LoVo (cell line): ENCODE measurements around the gene DNAH7.

Experiments
- DNase-seq: peaks from one replicate; pipeline ENCODE4 v3.0.0-alpha.2; 2016; ENCODE audit warnings: low spot score

Gene DNAH7

GRCh38 chr2:195805283-195805976 is 263.2 kb downstream of the DNAH7 start:
- no peak for DNase-seq

- no peak for DNase-seq
Observed at GRCh38 chr2:195795879-195796278, 272.8 kb downstream of the DNAH7 start.

- DNase-seq = no peak
Observed at GRCh38 chr2:195793881-195794280, 274.8 kb downstream of the DNAH7 start.

DNA sequence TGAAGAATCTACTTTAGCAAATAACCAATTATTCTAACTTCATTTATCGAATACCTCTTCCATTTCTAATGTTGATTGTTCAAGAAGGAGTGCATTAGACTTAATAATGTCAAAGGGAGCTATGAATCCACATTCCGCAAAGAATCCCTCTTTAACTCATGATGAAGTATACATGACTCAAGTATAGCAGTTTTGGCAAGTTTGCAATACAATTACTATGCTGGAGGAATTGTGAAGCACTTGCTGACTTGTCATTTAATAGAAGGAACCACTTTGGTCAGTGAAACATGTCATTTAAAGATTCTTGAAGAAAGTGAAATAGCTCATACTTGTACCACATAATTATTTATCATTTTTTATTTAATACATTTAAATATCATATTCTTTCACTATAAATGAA is 286.5 kb downstream of the DNAH7 start:
- no peak for DNase-seq

- DNase-seq = peak; percentile 6
Observed at GRCh38 chr2:195779491-195779890, 289.1 kb downstream of the DNAH7 start.

- DNase-seq = no peak
Observed at GRCh38 chr2:195769975-195770374, 298.7 kb downstream of the DNAH7 start.

DNA sequence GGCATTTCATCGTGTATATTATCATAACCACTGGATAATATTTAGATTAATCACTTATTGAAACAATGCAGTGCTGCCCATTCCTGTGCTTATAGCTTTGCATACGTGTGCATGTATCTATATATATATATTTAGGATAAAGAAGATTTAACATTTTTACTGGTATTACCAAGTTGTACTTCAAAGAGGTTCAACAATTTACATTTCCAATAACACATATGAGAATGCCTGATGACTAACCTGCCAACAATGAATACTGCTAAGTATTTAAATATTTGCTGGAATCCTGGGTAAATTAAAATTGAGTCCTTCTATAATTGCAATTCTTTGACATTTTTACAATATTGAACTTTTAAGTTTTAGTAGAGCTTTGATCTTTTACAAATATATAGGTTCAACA is 300.2 kb downstream of the DNAH7 start:
- no peak for DNase-seq

DNA sequence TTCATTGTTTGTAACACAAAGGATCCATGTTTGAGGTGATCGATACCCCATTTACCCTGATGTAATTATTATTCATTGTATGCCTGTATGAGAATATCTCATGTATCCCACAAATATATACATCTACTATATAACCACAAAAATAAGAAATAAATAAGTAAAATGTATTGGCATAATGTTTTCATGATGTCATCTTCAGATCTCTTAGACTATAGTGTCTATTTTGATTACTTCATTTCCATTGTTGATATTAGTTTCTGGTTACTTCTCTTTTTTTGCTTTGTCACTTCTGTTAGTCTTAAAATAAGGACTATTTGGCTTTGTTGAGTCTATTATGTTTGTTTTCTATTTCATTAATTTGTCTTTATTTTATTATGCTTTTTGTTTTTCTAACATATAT is 301.9 kb downstream of the DNAH7 start:
- no peak for DNase-seq

DNA sequence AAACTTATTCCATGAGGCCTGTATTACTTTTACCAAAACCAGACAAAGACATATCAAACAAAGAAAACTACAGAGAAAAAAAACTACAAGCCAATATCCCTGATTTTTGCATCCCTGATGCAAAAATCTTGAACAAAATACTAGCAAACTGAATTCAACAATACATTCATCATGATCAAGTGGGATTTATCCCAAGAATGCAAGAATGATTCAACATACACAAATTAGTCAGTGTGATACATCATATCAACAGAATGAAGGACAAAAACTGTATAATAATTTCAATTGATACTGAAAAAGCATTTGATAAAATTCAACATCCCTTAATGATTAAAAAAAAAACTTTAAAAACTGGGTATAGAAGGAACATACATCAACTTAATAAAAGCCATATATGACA is 304.8 kb downstream of the DNAH7 start:
- DNase-seq = no peak

DNA sequence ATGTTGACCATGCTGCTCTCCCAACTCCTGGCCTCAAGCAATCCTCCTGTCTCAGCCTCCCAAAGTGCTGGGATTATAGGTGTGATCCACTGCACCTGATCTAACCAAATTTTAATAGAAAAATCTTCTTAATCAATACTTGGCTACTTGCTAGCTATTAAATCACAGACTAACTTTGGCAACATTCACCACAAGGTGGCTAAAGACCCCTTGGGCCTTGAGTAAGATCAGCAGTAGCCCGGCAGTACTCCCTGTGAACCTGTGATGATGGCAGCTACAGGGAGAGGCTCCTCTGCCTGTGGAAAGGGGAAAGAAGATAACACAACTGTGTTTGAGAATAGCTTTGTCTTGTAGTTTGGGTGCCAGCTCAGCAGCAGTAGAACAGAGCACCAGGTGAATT is 308.8 kb downstream of the DNAH7 start:
- DNase-seq = no peak

DNA sequence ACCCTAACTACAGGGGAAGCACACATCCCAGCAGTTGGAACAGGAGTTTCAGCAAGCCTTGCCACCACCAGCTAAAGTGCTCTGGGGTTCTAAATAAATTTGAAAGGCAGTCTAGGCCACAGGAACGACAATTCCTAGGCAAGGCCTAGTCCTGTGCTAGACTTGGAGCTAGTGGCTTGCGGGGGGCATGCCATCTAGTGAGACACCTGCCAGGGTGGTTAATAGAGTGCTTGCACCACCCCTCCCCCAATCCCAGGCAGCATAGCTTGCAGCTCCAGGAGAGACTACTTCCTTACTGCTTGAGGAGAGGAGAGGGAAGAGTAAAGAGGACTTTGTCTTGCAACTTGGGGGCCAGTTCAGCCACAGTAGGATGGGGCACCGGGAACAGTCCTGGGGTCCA is 309.8 kb downstream of the DNAH7 start:
- DNase-seq = no peak

- DNase-seq = peak; percentile 42
Observed at GRCh38 chr2:195756218-195756942, 312.3 kb downstream of the DNAH7 start.

GRCh38 chr2:195741191-195741590 is 327.4 kb downstream of the DNAH7 start:
- no peak for DNase-seq

DNA sequence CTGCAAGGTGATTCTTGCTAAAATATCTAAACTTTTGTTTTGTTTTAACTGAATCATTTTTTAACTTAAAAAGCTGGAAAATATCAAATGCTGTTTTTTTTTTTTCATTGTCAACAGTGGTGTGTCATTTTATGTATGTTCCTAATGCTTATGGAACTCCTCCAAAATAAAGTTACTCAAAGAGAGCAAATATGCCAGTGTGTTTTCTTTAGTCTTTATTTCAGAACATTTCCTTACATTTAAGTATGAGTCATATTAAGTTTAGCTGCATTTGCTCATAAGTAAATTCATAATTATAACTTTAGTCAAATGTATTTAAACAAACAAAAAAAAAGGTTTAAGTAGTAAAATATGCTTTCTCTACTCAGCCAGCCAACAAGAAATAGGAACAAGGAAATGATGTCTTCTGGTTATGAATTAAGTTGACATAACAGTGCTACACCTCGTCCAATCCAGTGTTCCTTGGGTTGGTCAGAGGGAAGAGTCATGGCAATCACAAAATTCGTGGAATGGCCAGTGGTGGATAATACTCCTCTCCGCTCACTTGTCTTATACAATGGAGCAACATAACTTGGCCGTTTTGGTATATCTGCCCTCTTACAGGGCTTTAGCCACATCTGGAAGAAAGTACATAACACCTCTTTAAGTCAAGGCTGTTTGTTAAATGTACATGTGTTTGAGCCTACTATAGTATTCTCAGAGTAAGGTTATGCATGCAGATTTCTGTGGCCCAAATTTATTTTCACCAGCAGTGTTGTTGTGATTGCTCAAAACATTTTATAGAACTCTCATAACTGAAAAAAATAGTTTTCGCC is 330.9 kb downstream of the DNAH7 start:
- DNase-seq = no peak

- no peak for DNase-seq
Observed at GRCh38 chr2:195735347-195735746, 333.3 kb downstream of the DNAH7 start.

DNA sequence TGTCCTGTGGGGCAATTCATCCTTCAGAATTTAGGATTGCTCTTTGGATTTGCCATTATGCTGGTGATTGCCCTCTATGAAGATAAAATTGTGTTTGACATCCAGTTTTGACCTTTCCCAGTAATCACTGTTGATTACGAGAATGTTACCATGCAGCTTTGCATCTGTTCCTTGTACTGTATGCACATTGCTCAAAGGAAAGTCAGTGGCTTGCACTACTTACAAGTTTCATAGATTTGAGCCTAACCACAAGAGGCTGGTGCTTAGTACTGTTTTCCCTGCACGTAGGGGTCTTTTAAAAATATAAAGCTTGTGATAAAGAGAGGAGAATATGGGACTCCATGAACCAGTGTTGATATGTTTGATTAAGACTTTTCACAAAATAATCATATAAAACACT is 333.7 kb downstream of the DNAH7 start:
- no peak for DNase-seq

DNA sequence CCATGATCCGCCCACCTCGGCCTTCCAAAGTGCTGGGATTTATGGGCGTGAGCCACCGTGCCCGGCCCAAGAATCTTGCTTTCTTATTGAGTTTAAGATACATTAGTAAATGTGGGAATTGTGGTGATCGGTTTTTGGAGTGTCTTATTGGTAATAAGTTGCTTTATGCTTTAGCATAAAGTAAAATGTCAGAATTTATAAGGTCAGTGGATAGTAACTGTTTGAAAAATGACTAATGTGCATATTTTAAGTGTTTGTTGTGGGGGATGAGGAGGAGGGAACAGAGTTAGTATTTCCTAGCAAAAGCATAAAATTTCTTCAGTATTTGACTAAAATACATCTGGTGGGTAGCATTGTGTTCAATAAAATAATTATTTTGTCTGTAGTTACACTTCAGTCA is 334.2 kb downstream of the DNAH7 start:
- DNase-seq = no peak

- no peak for DNase-seq
Observed at GRCh38 chr2:195733831-195734230, 334.8 kb downstream of the DNAH7 start.

DNA sequence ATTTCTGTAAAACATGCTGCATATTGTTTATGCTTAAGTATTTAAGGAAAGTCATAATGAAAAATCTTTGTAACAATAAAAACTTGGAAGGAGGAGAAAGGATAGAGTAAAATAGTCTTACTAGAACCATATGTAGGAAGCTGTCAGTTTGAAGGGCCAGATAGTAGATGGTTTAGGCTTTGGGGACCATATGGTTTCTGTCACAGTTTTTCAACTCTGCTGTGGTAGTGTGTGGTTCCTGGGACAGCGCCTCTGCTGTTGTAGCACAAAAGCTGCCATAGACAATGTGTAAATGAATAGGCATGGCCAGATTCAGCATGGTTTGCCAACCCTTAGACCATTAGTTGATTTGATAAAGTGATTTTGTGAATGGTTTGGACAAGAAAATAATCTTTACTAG is 336.1 kb downstream of the DNAH7 start:
- no peak for DNase-seq

GRCh38 chr2:195730912-195731311 is 337.7 kb downstream of the DNAH7 start:
- no peak for DNase-seq

DNA sequence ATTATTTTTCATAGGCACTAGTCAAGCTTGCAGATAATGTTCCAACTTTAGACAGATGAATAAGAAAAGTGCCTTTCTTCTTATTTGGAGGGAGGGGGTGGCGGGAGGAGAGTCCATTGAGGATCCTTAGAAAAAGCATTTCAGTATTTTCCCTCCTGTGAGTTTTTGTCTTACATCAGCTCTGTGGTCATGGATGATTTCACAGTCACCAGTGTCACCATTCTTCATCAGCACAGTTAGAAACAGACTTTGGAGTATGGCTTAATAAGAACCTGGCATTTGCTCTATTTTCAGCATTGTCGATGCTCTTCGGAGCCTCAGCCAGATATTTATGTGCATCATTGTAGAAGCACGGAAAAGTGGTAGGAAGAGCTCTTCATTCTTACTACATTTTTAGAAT is 341.5 kb downstream of the DNAH7 start:
- no peak for DNase-seq

DNA sequence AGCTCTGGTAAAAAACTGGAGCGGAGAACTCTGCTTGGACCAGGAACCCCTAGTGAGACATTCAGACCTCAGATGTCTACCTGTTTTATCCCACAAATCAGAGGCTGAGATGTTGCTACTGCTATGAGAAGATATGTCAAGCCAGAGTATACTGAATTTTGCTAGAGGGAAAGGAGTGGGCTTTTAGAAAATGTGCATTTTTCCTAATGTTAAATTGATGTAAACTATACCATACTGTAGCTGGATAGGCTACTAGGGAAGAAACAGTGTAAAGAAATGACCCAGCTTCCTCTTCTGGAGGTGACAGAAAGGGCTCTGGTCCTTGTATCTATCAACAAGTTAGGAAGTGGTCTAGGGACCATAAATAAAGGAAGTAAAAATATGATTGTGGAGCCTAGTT is 346.6 kb downstream of the DNAH7 start:
- no peak for DNase-seq

DNA sequence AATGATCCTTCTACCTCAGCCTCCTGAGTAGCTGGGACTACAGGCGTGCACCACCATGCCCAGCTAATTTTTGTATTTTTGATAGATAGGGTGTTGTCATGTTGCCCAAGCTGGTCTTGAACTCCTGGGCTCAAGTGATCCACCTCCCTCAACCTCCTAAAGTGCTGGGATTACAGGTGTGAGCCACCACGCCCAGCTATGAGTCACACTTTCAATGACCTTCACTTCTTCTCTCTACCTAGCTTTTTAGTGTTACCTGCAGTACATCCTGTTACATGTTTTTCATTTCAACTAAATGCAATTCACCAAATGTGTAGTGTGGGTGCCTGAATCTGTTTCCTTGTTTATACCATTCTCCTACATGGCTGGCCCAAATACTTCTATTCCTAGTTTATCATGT is 347.6 kb downstream of the DNAH7 start:
- no peak for DNase-seq
